ENCODE data around the gene MAP2K5. TPM values are rescaled to one million over a fixed set of nuclear protein-coding genes. Genes with fewer than 3 reads are reported as not detected.

MAP2K5 gene
- polyA plus RNA-seq, 2 of the 4 experiments (the other 2 are of a cell fraction) = 7.8 to 11.0 TPM

DNA sequence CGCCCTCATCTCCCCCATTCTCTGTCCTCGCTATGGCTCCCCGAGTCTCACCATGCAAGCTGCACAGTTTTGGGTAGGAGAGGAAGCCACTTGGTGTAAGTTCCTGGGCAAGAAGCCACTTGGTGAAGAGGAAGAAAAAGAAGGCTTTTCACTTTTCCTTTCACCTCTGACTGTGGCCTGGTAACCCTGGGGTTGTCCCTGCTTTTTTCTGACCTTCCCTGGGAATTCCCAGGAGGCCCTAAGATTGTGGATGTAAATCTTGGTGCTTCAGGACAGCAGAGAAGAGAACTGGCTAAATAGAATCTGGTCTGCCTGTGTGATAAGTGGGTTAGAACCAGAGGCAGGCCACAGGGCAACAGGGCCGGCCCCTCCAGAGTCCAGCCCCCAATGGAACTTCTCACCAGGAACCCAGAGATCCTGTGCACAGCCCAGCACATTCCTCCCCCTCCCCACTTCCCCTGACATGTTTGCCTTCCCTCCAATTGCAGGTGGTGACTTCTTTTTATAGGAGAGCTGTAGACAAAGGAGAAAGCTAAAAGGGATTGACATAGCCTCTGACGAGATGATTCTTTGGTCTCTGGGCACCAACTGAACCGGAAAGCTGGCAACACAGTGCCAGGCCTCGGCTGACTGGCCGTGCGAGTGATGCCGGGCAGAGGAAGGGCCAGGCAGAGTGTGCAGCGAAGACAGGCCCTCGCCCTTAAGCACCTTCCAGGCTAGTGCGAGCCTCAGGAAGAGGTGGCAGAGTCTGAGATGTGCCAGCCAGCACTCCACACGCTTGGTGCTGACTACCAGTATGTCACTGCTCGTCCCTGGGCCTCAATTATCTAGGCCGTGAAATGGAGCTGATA is 263.4 kb downstream of the MAP2K5 start:
- no peak overlapping the region for H3K4me2 ChIP-seq
- ATAC-seq (no peak), DNase-seq (ENCODE audit: low read depth in 1 of 2, low spot score in 1 of 2) (no peak), FAIRE-seq (no peak)
- no peaks in the 10 kb centered on the region for H3K9me3 ChIP-seq
- ChIA-PET POLR2A (no interaction called here), CTCF (interaction anchor here (1.7 kb wide), 1 partner anchor 24 kb away, joined by 3 read pairs; no protein-coding TSS in a partner anchor)
- H3K4me3 ChIP-seq = no peak overlapping the region
- H3K4me1 ChIP-seq = no peaks in the 10 kb centered on the region
- TF ChIP-seq NPAS2 (CRISPR knock-in tag; IDR thresholded peaks at IDR 0.05; ENCODE audit: borderline replicate concordance) = no peak
- TF ChIP-seq SMC3 (IDR thresholded peaks at IDR 0.05) = no peak
- TF ChIP-seq, protein P1, sequence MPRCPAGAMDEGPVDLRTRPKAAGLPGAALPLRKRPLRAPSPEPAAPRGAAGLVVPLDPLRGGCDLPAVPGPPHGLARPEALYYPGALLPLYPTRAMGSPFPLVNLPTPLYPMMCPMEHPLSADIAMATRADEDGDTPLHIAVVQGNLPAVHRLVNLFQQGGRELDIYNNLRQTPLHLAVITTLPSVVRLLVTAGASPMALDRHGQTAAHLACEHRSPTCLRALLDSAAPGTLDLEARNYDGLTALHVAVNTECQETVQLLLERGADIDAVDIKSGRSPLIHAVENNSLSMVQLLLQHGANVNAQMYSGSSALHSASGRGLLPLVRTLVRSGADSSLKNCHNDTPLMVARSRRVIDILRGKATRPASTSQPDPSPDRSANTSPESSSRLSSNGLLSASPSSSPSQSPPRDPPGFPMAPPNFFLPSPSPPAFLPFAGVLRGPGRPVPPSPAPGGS (IDR thresholded peaks at IDR 0.05) = no peak
- no peak for TF ChIP-seq JUNB (IDR thresholded peaks at IDR 0.05)
- no peak for TF ChIP-seq RAD21 (conservative IDR thresholded peaks at IDR 0.05 in 1 of 2, IDR thresholded peaks at IDR 0.05 in 1 of 2)
- TF ChIP-seq ZC3H11A (IDR thresholded peaks at IDR 0.05) = no peak
- no peak for TF ChIP-seq HOXB13 (CRISPR knock-in tag; IDR thresholded peaks at IDR 0.05; ENCODE audit: low read depth)
- TF ChIP-seq SREBF2 (IDR thresholded peaks at IDR 0.05) = no peak
- TF ChIP-seq TFCP2L1 (CRISPR knock-in tag; IDR thresholded peaks at IDR 0.05) = no peak
- TF ChIP-seq, protein P2, sequence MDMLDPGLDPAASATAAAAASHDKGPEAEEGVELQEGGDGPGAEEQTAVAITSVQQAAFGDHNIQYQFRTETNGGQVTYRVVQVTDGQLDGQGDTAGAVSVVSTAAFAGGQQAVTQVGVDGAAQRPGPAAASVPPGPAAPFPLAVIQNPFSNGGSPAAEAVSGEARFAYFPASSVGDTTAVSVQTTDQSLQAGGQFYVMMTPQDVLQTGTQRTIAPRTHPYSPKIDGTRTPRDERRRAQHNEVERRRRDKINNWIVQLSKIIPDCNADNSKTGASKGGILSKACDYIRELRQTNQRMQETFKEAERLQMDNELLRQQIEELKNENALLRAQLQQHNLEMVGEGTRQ (IDR thresholded peaks at IDR 0.05) = no peak
- no peak for TF ChIP-seq NR3C1 (IDR thresholded peaks at IDR 0.05)
- TF ChIP-seq MAZ (IDR thresholded peaks at IDR 0.05; ENCODE audit: borderline replicate concordance, low read depth, low read length) = no peak
- TF ChIP-seq CHD2 (IDR thresholded peaks at IDR 0.05; ENCODE audit: low read length, partially characterized antibody) = no peak
- no peak for TF ChIP-seq POLR2A (IDR thresholded peaks at IDR 0.05; ENCODE audit: low read length)
- H3K27ac ChIP-seq = no peak overlapping the region
- WGBS (ENCODE audit: missing lambda C conversion rate) = 88% methylated on average over 16 of the region's 16 CpGs

DNA sequence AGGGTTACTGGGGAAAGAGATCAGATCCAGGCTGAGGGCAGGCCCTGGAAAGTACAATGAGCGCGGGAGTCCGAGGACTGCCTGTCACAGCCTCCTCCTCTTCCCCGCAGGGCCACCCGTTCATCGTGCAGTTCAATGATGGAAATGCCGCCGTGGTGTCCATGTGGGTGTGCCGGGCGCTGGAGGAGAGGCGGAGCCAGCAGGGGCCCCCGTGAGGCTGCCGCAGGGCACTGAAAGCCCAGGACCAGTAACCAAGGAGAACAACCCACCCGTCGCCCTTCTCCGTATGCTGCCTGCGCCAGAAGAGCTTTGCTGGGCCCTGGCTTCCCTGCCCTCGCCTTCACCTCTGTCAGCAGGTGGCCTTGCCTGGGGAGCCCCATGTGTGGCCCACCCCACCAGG is 264.0 kb downstream of the MAP2K5 start:
- ATAC-seq = no peak
- Histone ChIP-seq H3K4me3 (no peak overlapping the region), H3K4me1 (no peaks in the 10 kb centered on the region), H3K27ac (no peak overlapping the region), H3K9me3 (no peaks in the 10 kb centered on the region), H3K4me2 (no peak overlapping the region)
- WGBS (ENCODE audit: missing lambda C conversion rate) = 88% methylated on average over 18 of the region's 18 CpGs
- FAIRE-seq = no peak
- no peak for DNase-seq (ENCODE audit: low read depth in 1 of 2, low spot score in 1 of 2)
- CTCF ChIA-PET = interaction anchor here (0.6 to 1.7 kb wide), 3 partner anchors 17 to 385 kb away, joined by 3 to 4 read pairs (median 3); no protein-coding TSS in a partner anchor
- POLR2A ChIA-PET = no interaction called here
- TF ChIP-seq RARB (CRISPR knock-in tag; IDR thresholded peaks at IDR 0.05) = no peak
- TF ChIP-seq JUN (IDR thresholded peaks at IDR 0.05) = no peak
- TF ChIP-seq CBX2 (IDR thresholded peaks at IDR 0.05; ENCODE audit: borderline replicate concordance, low read depth) = no peak
- TF ChIP-seq, protein P3, sequence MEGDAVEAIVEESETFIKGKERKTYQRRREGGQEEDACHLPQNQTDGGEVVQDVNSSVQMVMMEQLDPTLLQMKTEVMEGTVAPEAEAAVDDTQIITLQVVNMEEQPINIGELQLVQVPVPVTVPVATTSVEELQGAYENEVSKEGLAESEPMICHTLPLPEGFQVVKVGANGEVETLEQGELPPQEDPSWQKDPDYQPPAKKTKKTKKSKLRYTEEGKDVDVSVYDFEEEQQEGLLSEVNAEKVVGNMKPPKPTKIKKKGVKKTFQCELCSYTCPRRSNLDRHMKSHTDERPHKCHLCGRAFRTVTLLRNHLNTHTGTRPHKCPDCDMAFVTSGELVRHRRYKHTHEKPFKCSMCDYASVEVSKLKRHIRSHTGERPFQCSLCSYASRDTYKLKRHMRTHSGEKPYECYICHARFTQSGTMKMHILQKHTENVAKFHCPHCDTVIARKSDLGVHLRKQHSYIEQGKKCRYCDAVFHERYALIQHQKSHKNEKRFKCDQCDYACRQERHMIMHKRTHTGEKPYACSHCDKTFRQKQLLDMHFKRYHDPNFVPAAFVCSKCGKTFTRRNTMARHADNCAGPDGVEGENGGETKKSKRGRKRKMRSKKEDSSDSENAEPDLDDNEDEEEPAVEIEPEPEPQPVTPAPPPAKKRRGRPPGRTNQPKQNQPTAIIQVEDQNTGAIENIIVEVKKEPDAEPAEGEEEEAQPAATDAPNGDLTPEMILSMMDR (IDR thresholded peaks at IDR 0.05) = no peak
- TF ChIP-seq NR3C1 (IDR thresholded peaks at IDR 0.05) = no peak
- TF ChIP-seq, protein P4, sequence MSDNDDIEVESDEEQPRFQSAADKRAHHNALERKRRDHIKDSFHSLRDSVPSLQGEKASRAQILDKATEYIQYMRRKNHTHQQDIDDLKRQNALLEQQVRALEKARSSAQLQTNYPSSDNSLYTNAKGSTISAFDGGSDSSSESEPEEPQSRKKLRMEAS (IDR thresholded peaks at IDR 0.05) = no peak
- TF ChIP-seq, protein P5, sequence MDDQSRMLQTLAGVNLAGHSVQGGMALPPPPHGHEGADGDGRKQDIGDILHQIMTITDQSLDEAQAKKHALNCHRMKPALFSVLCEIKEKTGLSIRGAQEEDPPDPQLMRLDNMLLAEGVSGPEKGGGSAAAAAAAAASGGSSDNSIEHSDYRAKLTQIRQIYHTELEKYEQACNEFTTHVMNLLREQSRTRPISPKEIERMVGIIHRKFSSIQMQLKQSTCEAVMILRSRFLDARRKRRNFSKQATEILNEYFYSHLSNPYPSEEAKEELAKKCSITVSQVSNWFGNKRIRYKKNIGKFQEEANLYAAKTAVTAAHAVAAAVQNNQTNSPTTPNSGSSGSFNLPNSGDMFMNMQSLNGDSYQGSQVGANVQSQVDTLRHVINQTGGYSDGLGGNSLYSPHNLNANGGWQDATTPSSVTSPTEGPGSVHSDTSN (IDR thresholded peaks at IDR 0.05) = no peak
- TF ChIP-seq RFX5 (IDR thresholded peaks at IDR 0.05) = no peak
- no peak for TF ChIP-seq ZSCAN20 (CRISPR knock-in tag; IDR thresholded peaks at IDR 0.05)
- no peak for TF ChIP-seq FOSL2 (IDR thresholded peaks at IDR 0.05)
- no peak for TF ChIP-seq FOSL2 (CRISPR knock-in tag; IDR thresholded peaks at IDR 0.05)
- TF ChIP-seq MAFK (IDR thresholded peaks at IDR 0.05; ENCODE audit: partially characterized antibody) = no peak
- TF ChIP-seq ZFP36 (IDR thresholded peaks at IDR 0.05; ENCODE audit: borderline replicate concordance, partially characterized antibody) = no peak
- no peak for TF ChIP-seq TP53 (CRISPR knock-in tag; IDR thresholded peaks at IDR 0.05)
- TF ChIP-seq, protein P1 (IDR thresholded peaks at IDR 0.05) = no peak
- no peak for TF ChIP-seq CBX8 (IDR thresholded peaks at IDR 0.05)
- no peak for TF ChIP-seq ESRRA (IDR thresholded peaks at IDR 0.05; ENCODE audit: borderline replicate concordance, low read length)
- TF ChIP-seq MAZ (IDR thresholded peaks at IDR 0.05; ENCODE audit: borderline replicate concordance, low read depth, low read length) = no peak
